HepG2 (cell line): Measurements from ENCODE around the gene TUBB. TPM values are rescaled to one million over a fixed set of nuclear protein-coding genes. Genes with fewer than 3 reads are reported as not detected.

ENCODE experiments used
- ATF5 ChIP-seq: sonication (generic); formaldehyde crosslinking; IDR thresholded peaks from 2 replicates; pipeline ENCODE4 v1.4.0; 2020; ENCODE audit warnings: mild to moderate bottlenecking, low read depth, missing genetic modification reagents
- HBP1 ChIP-seq: IDR thresholded peaks from 2 replicates; pipeline ENCODE4 v1.6.1; 2016; ENCODE audit warnings: low read depth, control low read depth
- NFE2L1 ChIP-seq: sonication (generic); formaldehyde crosslinking; IDR thresholded peaks from 2 replicates; pipeline ENCODE4 v1.4.0; 2020; ENCODE audit warnings: missing genetic modification reagents, mild to moderate bottlenecking, borderline replicate concordance
- RAD21 ChIP-seq: fragments of 450-650 bp; formaldehyde crosslinking; IDR thresholded peaks from 2 replicates; pipeline ENCODE4 v1.5.0; 2020; ENCODE audit warnings: mild to moderate bottlenecking
- ZBTB34 ChIP-seq: sonication (generic); formaldehyde crosslinking; IDR thresholded peaks from 2 replicates; pipeline ENCODE4 v1.8.0; 2022; ENCODE audit warnings: mild to moderate bottlenecking, missing genetic modification reagents
- ZBTB38 ChIP-seq: sonication (generic); formaldehyde crosslinking; IDR thresholded peaks from 2 replicates; pipeline ENCODE4 v1.5.1; 2020; ENCODE audit warnings: mild to moderate bottlenecking, missing genetic modification reagents
- ZNF503 ChIP-seq: sonication (generic); formaldehyde crosslinking; IDR thresholded peaks from 2 replicates; pipeline ENCODE4 v1.4.0; 2020; ENCODE audit warnings: missing genetic modification reagents
- ZNF546 ChIP-seq: sonication (generic); formaldehyde crosslinking; conservative IDR thresholded peaks from 2 replicates; pipeline ENCODE4 v1.8.1; 2023; ENCODE audit warnings: mild to moderate bottlenecking, missing genetic modification reagents
- ZNF792 ChIP-seq: IDR thresholded peaks from 2 replicates; pipeline ENCODE4 v1.6.1; 2016
- polyA plus RNA-seq, 8 experiments: library from polyadenylated mRNA; depleted of rRNA in 3 of 8; stranded (reverse) in 7 of 8; unstranded in 1 of 8; fragments of >200 nt; fragmentation: Illumina TruSeq in 4 of 8; extraction: Trizol in 4 of 8; gene quantifications; 2 replicates each; pipeline versions ENCODE4 v1.2.1 to v1.2.3, GENCODE V29; 2011 to 2016; ENCODE audit warnings: low read depth in 4 of 8, missing spikeins in 1 of 8, mixed read lengths in 1 of 8; ENCODE audit not compliant: insufficient read depth in 1 of 8
- total RNA-seq, 5 experiments: library from RNA; depleted of rRNA; stranded (reverse); fragments of >200 nt; fragmentation: Illumina TruSeq; extraction: Trizol; gene quantifications; 2 replicates each; pipeline ENCODE4 v1.2.3, GENCODE V29; 2016; ENCODE audit warnings: low read depth in 1 of 5

Gene TUBB
- total and polyA plus RNA-seq, 2 of the 13 experiments (the other 11 are each of a cell fraction or from before 2014, with no cell fraction given): 911 to 1,163 TPM

- TF ChIP-seq ZBTB34 (no peak), HBP1 (no peak), NFE2L1 (CRISPR knock-in tag) (no peak), ZNF792 (CRISPR knock-in tag) (no peak), ZNF546 (no peak), RAD21 (0 out of 2 replicates have a peak, but pooled peaks have one; percentile 37), ZNF503 (CRISPR knock-in tag) (0 out of 2 replicates have a peak, but pooled peaks have one; percentile 19), ATF5 (no peak), ZBTB38 (CRISPR knock-in tag) (peak; percentile 94)
- TF ChIP-seq, all 625 proteins: peak for 22
Measured at GRCh38 chr6:30670760-30671527, 49.2 kb upstream of the TUBB start (continued).
